ENCODE data around the gene ERFE.

ERFE gene

GRCh38 chr2:238174701-238175100 is 15.9 kb downstream of the ERFE start:
- no peak overlapping the region for H3K9ac ChIP-seq (ENCODE audit: low read length)
- H4K20me1 ChIP-seq (ENCODE audit: insufficient read depth, low read length): no peaks in the 10 kb centered on the region
- DNase-seq: no peak
- no peak overlapping the region for H3K4me3 ChIP-seq (ENCODE audit: low read length)
- no peaks in the 10 kb centered on the region for H3K9me3 ChIP-seq (replicated peaks; ENCODE audit: insufficient read depth, low read length)
- TF ChIP-seq EZH2phosphoT487 (IDR thresholded peaks at IDR 0.05; ENCODE audit: low read length): no peak
- no peak for TF ChIP-seq CTCF (IDR thresholded peaks at IDR 0.05; ENCODE audit: low read length)
- no peak for TF ChIP-seq EZH2 (optimal IDR thresholded peaks at IDR 0.05; ENCODE audit: low read depth, low read length)
- H3K27ac ChIP-seq (ENCODE audit: low read length): no peak overlapping the region
- no peaks in the 10 kb centered on the region for H3K4me1 ChIP-seq (ENCODE audit: low read length)
- no peaks in the 10 kb centered on the region for H3K9me2 ChIP-seq (replicated peaks; ENCODE audit: insufficient read depth, low read length)
- no peak overlapping the region for H3K4me2 ChIP-seq (ENCODE audit: low read depth, low read length)
- no peaks in the 10 kb centered on the region; the same call in none of the 2 replicates for H3K36me3 ChIP-seq (replicated peaks; ENCODE audit: insufficient read depth, low read length)
- no peaks in the 10 kb centered on the region for H3K27me3 ChIP-seq (replicated peaks; ENCODE audit: insufficient read depth, low read length)
- H3K79me2 ChIP-seq (ENCODE audit: low read length): no peaks in the 10 kb centered on the region
- H2AFZ ChIP-seq (ENCODE audit: low read length): no peak overlapping the region
- H3F3A ChIP-seq (ENCODE audit: insufficient read depth, low read length): no peaks in the 10 kb centered on the region

GRCh38 chr2:238176613-238177012 is 17.8 kb downstream of the ERFE start:
- Histone ChIP-seq H4K20me1 (ENCODE audit: insufficient read depth, low read length) (no peaks in the 10 kb centered on the region), H3K9me3 (replicated peaks; ENCODE audit: insufficient read depth, low read length) (no peaks in the 10 kb centered on the region), H3K27me3 (replicated peaks; ENCODE audit: insufficient read depth, low read length) (no peaks in the 10 kb centered on the region), H2AFZ (ENCODE audit: low read length) (no peak overlapping the region), H3F3A (ENCODE audit: insufficient read depth, low read length) (no peaks in the 10 kb centered on the region), H3K4me1 (ENCODE audit: low read length) (no peaks in the 10 kb centered on the region), H3K79me2 (ENCODE audit: low read length) (no peaks in the 10 kb centered on the region), H3K36me3 (replicated peaks; ENCODE audit: insufficient read depth, low read length) (no peaks in the 10 kb centered on the region; the same call in none of the 2 replicates), H3K9ac (ENCODE audit: low read length) (no peak overlapping the region), H3K4me2 (ENCODE audit: low read depth, low read length) (no peak overlapping the region), H3K9me2 (replicated peaks; ENCODE audit: insufficient read depth, low read length) (no peaks in the 10 kb centered on the region), H3K4me3 (ENCODE audit: low read length) (no peak overlapping the region), H3K27ac (ENCODE audit: low read length) (no peak overlapping the region)
- DNase-seq: no peak
- TF ChIP-seq CTCF (IDR thresholded peaks at IDR 0.05; ENCODE audit: low read length): no peak
- TF ChIP-seq EZH2phosphoT487 (IDR thresholded peaks at IDR 0.05; ENCODE audit: low read length): no peak
- TF ChIP-seq EZH2 (optimal IDR thresholded peaks at IDR 0.05; ENCODE audit: low read depth, low read length): no peak

- H3K27ac ChIP-seq (ENCODE audit: low read length): no peak overlapping the region
- DNase-seq: no peak
- 0 out of 2 replicates have a peak, but pooled peaks cover 5% of the 10 kb centered on the region for H3K79me2 ChIP-seq (ENCODE audit: low read length)
- H3K4me2 ChIP-seq (ENCODE audit: low read depth, low read length): no peak overlapping the region
- no peaks in the 10 kb centered on the region for H3K9me3 ChIP-seq (replicated peaks; ENCODE audit: insufficient read depth, low read length)
- H4K20me1 ChIP-seq (ENCODE audit: insufficient read depth, low read length): no peaks in the 10 kb centered on the region
- H3K9me2 ChIP-seq (replicated peaks; ENCODE audit: insufficient read depth, low read length): no peaks in the 10 kb centered on the region
- no peak overlapping the region for H3K4me3 ChIP-seq (ENCODE audit: low read length)
- H2AFZ ChIP-seq (ENCODE audit: low read length): no peak overlapping the region
- H3F3A ChIP-seq (ENCODE audit: insufficient read depth, low read length): no peaks in the 10 kb centered on the region; the same call in 1 of the 2 replicates
- H3K9ac ChIP-seq (ENCODE audit: low read length): no peak overlapping the region
- H3K4me1 ChIP-seq (ENCODE audit: low read length): no peaks in the 10 kb centered on the region
- peaks cover 3% of the 10 kb centered on the region for H3K36me3 ChIP-seq (replicated peaks; ENCODE audit: insufficient read depth, low read length)
- no peaks in the 10 kb centered on the region for H3K27me3 ChIP-seq (replicated peaks; ENCODE audit: insufficient read depth, low read length)
- TF ChIP-seq CTCF (IDR thresholded peaks at IDR 0.05; ENCODE audit: low read length): no peak
- no peak for TF ChIP-seq EZH2phosphoT487 (IDR thresholded peaks at IDR 0.05; ENCODE audit: low read length)
- TF ChIP-seq EZH2 (optimal IDR thresholded peaks at IDR 0.05; ENCODE audit: low read depth, low read length): no peak
These were observed 21.8 kb downstream of the ERFE start for GRCh38 chr2:238180554-238180953.
